ENCODE data around the gene CCDC127.

DNA sequence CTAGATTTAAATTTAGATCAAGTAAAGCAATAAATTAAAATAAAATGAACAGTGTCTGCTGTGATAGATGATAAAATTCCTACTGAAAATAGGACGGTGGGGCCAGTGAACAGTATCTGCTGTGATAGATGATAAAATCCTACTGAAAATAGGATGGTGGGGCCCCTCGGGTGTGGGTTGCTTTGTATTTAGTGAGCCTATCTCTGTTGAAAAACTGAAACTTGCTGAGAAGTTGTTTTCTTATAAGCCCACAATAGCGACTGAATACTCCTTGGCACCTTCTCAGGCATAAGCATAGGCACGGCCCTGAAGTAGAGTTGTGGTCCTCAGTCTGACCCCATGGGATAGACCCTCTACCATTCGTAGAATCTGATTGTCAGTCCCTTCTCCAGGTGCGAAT is 5.8 kb upstream of the CCDC127 start:
- TF ChIP-seq POLR2A (IDR thresholded peaks at IDR 0.05; ENCODE audit: low read depth, low read length): no peak
- TF ChIP-seq POLR2AphosphoS5 (IDR thresholded peaks at IDR 0.05; ENCODE audit: low read depth, low read length): no peak

Data from GM12891 (cell line).